ENCODE data around the gene EFHC1. TPM values are rescaled to one million over a fixed set of nuclear protein-coding genes. Genes with fewer than 3 reads are reported as not detected.

Gene EFHC1
- polyA plus RNA-seq, 1 donor (not counting 4 experiments of a cell fraction or from before 2014, with no cell fraction given): 20.5 TPM

GRCh38 chr6:52548999-52549398, 128.9 kb downstream of the EFHC1 start:
- H3K4me3 ChIP-seq (ENCODE audit: control insufficient read depth in 2 of 3, extremely low read depth in 1 of 3, insufficient read depth in 2 of 3, low read depth in 1 of 3, low read length in 3 of 3): no peak overlapping the region
- peaks cover 53% of the 10 kb centered on the region for H3K4me1 ChIP-seq (ENCODE audit: control insufficient read depth, extremely low read depth, insufficient read depth, low read length)
- H3K27ac ChIP-seq (ENCODE audit: control insufficient read depth, insufficient read depth, low read length): no peak overlapping the region
- peaks cover 23% of the 10 kb centered on the region for H3K79me2 ChIP-seq (ENCODE audit: control insufficient read depth, insufficient read depth, low read length)
- H3K9me1 ChIP-seq (ENCODE audit: control insufficient read depth, extremely low read depth, insufficient read depth, low read length): no peaks in the 10 kb centered on the region
- H3K27me3 ChIP-seq (ENCODE audit: control insufficient read depth, extremely low read depth, insufficient read depth, low read length): no peaks in the 10 kb centered on the region
- H3K36me3 ChIP-seq (ENCODE audit: control insufficient read depth in 2 of 2, extremely low read depth in 1 of 2, insufficient read depth in 2 of 2, low read length in 2 of 2): no peaks in the 10 kb centered on the region
- no peak overlapping the region for H3K4me2 ChIP-seq (ENCODE audit: control insufficient read depth, extremely low read depth, insufficient read depth, low read depth, low read length)
- no peak for FAIRE-seq
- no peak for TF ChIP-seq CTCF (optimal IDR thresholded peaks at IDR 0.05 in 1 of 3, IDR thresholded peaks at IDR 0.05 in 1 of 3, conservative IDR thresholded peaks at IDR 0.05 in 1 of 3; ENCODE audit: extremely low read depth in 1 of 3, insufficient read depth in 2 of 3, low read length in 3 of 3)
- TF ChIP-seq EZH2 (IDR thresholded peaks at IDR 0.05; ENCODE audit: low read length): no peak
- H3K9ac ChIP-seq (ENCODE audit: control insufficient read depth, extremely low read depth, insufficient read depth, low read length): no peak overlapping the region
- no peak for DNase-seq (ENCODE audit: low read depth, low spot score)
- dilution Hi-C loops (cut with MboI; ENCODE audit: extremely low pct_ligation_motif_present, low sequenced_read_pairs): no loop called here
- no peaks in the 10 kb centered on the region for H4K20me1 ChIP-seq (ENCODE audit: control insufficient read depth, extremely low read depth, insufficient read depth, low read length)
- no peaks in the 10 kb centered on the region for H3K9me3 ChIP-seq (ENCODE audit: control insufficient read depth, low read depth, low read length)
- H2AFZ ChIP-seq (ENCODE audit: control insufficient read depth, low read length): no peak overlapping the region

- Histone ChIP-seq H3K27ac (ENCODE audit: control insufficient read depth, insufficient read depth, low read length) (no peak overlapping the region), H3K4me1 (ENCODE audit: control insufficient read depth, extremely low read depth, insufficient read depth, low read length) (peaks cover 49% of the 10 kb centered on the region)
- dilution Hi-C loops (cut with MboI; ENCODE audit: extremely low pct_ligation_motif_present, low sequenced_read_pairs): no loop called here
These were observed 129.3 kb downstream of the EFHC1 start for GRCh38 chr6:52549428-52549827.

More at GRCh38 chr6:52549428-52549827, 129.3 kb downstream of the EFHC1 start:
- Histone ChIP-seq H3K36me3 (ENCODE audit: control insufficient read depth in 2 of 2, extremely low read depth in 1 of 2, insufficient read depth in 2 of 2, low read length in 2 of 2) (no peaks in the 10 kb centered on the region), H4K20me1 (ENCODE audit: control insufficient read depth, extremely low read depth, insufficient read depth, low read length) (no peaks in the 10 kb centered on the region), H3K27me3 (ENCODE audit: control insufficient read depth, extremely low read depth, insufficient read depth, low read length) (no peaks in the 10 kb centered on the region), H3K79me2 (ENCODE audit: control insufficient read depth, insufficient read depth, low read length) (peaks cover 23% of the 10 kb centered on the region), H2AFZ (ENCODE audit: control insufficient read depth, low read length) (no peak overlapping the region), H3K9me3 (ENCODE audit: control insufficient read depth, low read depth, low read length) (no peaks in the 10 kb centered on the region), H3K4me3 (ENCODE audit: control insufficient read depth in 2 of 3, extremely low read depth in 1 of 3, insufficient read depth in 2 of 3, low read depth in 1 of 3, low read length in 3 of 3) (no peak overlapping the region), H3K9ac (ENCODE audit: control insufficient read depth, extremely low read depth, insufficient read depth, low read length) (no peak overlapping the region), H3K9me1 (ENCODE audit: control insufficient read depth, extremely low read depth, insufficient read depth, low read length) (no peaks in the 10 kb centered on the region), H3K4me2 (ENCODE audit: control insufficient read depth, extremely low read depth, insufficient read depth, low read depth, low read length) (no peak overlapping the region)
- DNase-seq (ENCODE audit: low read depth, low spot score): no peak
- no peak for FAIRE-seq
- TF ChIP-seq CTCF (optimal IDR thresholded peaks at IDR 0.05 in 1 of 3, IDR thresholded peaks at IDR 0.05 in 1 of 3, conservative IDR thresholded peaks at IDR 0.05 in 1 of 3; ENCODE audit: extremely low read depth in 1 of 3, insufficient read depth in 2 of 3, low read length in 3 of 3): no peak
- TF ChIP-seq EZH2 (IDR thresholded peaks at IDR 0.05; ENCODE audit: low read length): no peak

Measured in keratinocyte (primary cell).